ENCODE results near the gene TACC3. TPM values are rescaled to one million over a fixed set of nuclear protein-coding genes. Genes with fewer than 3 reads are reported as not detected.

The TACC3 gene
- total RNA-seq, 1 experiment from 2014 or later = 207 TPM

DNA sequence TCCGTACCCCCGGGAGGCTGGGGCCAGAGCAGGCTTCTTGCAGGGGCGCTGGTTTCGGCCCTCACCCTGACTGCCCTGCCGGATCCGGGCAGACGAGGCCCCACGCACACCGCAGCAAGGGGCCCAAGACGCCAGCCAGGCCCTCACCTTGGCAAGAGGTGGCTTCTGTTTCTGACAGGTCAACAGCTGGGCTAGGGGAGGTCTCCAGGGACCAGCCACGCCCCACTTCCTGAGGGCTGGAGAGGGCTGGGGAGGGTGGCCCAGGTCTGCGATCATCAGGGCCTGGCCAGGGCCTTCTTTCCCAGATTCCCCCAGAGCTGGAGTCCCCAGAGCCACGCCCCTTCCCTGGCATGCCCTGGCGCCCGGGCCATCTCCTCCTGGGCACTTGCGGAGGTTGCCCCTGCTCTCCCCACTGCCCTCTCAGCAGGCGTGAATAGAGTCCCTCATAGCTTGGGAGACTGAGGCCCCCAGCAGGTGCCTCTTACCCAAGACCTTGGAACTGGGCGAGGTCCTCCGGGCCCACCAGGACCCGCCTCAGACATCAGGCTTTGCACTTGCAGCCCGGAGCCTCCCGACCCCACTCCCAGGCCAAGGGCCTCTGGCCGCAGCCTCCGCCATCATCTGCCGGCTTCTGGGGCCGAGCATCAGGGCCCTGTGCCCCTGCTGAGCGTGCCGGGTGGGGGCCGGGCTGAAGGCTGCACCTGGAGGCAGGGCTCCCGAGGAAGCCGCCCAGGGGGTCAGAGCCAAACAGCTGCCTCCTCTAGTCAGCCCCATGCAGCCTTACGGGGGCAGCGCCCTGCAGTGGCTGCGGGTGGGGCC is 65.4 kb downstream of the TACC3 start:
- POLR2A ChIA-PET = interaction anchor here (2.3 kb wide), 1 partner anchor 9 kb away, joined by 7 read pairs; no protein-coding TSS in a partner anchor
- Mint-ChIP-seq H3K27ac (no peak overlapping the region), H3K27me3 (ENCODE audit: low read depth) (peaks cover 18% of the 10 kb centered on the region), H3K4me1 (no peaks in the 10 kb centered on the region), H3K4me3 (no peak overlapping the region), H3K36me3 (no peaks in the 10 kb centered on the region), H3K9me3 (no peaks in the 10 kb centered on the region)
- no peak for ATAC-seq
- no peak for DNase-seq (ENCODE audit: low spot score)
- CTCF ChIA-PET = interaction anchor here (2.7 to 4.4 kb wide), 2 partner anchors 18 to 38 kb away, joined by 15 to 21 read pairs; no protein-coding TSS in a partner anchor
- TF ChIP-seq ELF4 (CRISPR knock-in tag; IDR thresholded peaks at IDR 0.05; ENCODE audit: low read depth) = no peak
- TF ChIP-seq, protein P1, sequence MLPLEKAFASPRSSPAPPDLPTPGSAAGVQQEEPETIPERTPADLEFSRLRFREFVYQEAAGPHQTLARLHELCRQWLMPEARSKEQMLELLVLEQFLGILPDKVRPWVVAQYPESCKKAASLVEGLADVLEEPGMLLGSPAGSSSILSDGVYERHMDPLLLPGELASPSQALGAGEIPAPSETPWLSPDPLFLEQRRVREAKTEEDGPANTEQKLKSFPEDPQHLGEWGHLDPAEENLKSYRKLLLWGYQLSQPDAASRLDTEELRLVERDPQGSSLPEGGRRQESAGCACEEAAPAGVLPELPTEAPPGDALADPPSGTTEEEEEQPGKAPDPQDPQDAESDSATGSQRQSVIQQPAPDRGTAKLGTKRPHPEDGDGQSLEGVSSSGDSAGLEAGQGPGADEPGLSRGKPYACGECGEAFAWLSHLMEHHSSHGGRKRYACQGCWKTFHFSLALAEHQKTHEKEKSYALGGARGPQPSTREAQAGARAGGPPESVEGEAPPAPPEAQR (CRISPR knock-in tag; IDR thresholded peaks at IDR 0.05) = no peak
- TF ChIP-seq, protein P2, sequence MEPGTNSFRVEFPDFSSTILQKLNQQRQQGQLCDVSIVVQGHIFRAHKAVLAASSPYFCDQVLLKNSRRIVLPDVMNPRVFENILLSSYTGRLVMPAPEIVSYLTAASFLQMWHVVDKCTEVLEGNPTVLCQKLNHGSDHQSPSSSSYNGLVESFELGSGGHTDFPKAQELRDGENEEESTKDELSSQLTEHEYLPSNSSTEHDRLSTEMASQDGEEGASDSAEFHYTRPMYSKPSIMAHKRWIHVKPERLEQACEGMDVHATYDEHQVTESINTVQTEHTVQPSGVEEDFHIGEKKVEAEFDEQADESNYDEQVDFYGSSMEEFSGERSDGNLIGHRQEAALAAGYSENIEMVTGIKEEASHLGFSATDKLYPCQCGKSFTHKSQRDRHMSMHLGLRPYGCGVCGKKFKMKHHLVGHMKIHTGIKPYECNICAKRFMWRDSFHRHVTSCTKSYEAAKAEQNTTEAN (CRISPR knock-in tag; IDR thresholded peaks at IDR 0.05) = no peak

DNA sequence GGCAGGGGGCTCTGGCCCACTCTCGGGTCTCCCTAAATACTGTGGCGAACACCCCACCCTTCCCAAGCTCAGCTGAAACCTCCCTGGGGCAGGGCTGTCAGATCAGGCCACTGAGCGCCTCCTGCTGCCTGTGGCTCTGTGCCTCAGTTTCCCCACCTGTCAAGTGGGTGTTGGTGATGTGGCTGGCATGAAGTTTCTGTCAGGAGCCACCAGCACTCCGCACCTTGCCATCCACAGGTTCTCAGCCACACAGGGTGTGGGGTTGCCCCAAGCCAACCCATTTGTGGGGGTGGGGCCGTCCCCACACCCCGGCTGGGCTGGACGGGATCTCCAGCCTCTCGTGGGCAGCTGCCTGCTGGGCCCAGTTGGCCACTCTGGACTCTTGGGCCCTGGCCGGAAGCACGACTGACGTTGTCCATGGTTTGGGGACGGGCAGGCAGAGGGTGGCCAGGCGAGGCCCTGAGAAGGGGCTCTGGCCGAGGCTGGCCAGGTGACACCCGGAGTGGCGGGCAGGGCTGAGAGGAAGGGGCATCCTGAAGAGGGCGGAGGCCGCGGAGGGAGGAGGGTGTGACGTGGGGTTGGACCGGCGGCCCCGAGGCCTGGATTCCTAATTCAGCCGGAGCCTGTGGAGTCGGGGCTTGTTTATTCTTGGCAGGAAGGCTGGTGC is 66.2 kb downstream of the TACC3 start:
- Mint-ChIP-seq H3K36me3 (no peaks in the 10 kb centered on the region), H3K4me1 (no peaks in the 10 kb centered on the region), H3K27me3 (ENCODE audit: low read depth) (peaks cover 26% of the 10 kb centered on the region), H3K4me3 (no peak overlapping the region), H3K9me3 (no peaks in the 10 kb centered on the region), H3K27ac (no peak overlapping the region)
- POLR2A ChIA-PET = interaction anchor here (2.3 kb wide), 1 partner anchor 10 kb away, joined by 7 read pairs; no protein-coding TSS in a partner anchor
- CTCF ChIA-PET = interaction anchor here (1.7 to 4.4 kb wide), 3 partner anchors 19 to 42 kb away, joined by 5 to 21 read pairs (median 15); no protein-coding TSS in a partner anchor
- no peak for DNase-seq (ENCODE audit: low spot score)
- no peak for ATAC-seq
- TF ChIP-seq, protein P3, sequence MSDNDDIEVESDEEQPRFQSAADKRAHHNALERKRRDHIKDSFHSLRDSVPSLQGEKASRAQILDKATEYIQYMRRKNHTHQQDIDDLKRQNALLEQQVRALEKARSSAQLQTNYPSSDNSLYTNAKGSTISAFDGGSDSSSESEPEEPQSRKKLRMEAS (CRISPR knock-in tag; IDR thresholded peaks at IDR 0.05) = no peak
- TF ChIP-seq RORB (CRISPR knock-in tag; IDR thresholded peaks at IDR 0.05) (no peak), TEAD4 (CRISPR knock-in tag; IDR thresholded peaks at IDR 0.05) (no peak), EMX1 (CRISPR knock-in tag; IDR thresholded peaks at IDR 0.05) (no peak), CREB1 (CRISPR knock-in tag; IDR thresholded peaks at IDR 0.05) (no peak), FOXJ3 (CRISPR knock-in tag; IDR thresholded peaks at IDR 0.05; ENCODE audit: borderline replicate concordance) (no peak), JAZF1 (CRISPR knock-in tag; IDR thresholded peaks at IDR 0.05) (no peak), SMAD3 (CRISPR knock-in tag; IDR thresholded peaks at IDR 0.05; ENCODE audit: borderline replicate concordance) (no peak)
- TF ChIP-seq, protein P4, sequence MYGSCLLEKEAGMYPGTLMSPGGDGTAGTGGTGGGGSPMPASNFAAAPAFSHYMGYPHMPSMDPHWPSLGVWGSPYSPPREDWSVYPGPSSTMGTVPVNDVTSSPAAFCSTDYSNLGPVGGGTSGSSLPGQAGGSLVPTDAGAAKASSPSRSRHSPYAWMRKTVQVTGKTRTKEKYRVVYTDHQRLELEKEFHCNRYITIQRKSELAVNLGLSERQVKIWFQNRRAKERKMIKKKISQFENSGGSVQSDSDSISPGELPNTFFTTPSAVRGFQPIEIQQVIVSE (CRISPR knock-in tag; IDR thresholded peaks at IDR 0.05; ENCODE audit: borderline replicate concordance) = no peak
- TF ChIP-seq, protein P5, sequence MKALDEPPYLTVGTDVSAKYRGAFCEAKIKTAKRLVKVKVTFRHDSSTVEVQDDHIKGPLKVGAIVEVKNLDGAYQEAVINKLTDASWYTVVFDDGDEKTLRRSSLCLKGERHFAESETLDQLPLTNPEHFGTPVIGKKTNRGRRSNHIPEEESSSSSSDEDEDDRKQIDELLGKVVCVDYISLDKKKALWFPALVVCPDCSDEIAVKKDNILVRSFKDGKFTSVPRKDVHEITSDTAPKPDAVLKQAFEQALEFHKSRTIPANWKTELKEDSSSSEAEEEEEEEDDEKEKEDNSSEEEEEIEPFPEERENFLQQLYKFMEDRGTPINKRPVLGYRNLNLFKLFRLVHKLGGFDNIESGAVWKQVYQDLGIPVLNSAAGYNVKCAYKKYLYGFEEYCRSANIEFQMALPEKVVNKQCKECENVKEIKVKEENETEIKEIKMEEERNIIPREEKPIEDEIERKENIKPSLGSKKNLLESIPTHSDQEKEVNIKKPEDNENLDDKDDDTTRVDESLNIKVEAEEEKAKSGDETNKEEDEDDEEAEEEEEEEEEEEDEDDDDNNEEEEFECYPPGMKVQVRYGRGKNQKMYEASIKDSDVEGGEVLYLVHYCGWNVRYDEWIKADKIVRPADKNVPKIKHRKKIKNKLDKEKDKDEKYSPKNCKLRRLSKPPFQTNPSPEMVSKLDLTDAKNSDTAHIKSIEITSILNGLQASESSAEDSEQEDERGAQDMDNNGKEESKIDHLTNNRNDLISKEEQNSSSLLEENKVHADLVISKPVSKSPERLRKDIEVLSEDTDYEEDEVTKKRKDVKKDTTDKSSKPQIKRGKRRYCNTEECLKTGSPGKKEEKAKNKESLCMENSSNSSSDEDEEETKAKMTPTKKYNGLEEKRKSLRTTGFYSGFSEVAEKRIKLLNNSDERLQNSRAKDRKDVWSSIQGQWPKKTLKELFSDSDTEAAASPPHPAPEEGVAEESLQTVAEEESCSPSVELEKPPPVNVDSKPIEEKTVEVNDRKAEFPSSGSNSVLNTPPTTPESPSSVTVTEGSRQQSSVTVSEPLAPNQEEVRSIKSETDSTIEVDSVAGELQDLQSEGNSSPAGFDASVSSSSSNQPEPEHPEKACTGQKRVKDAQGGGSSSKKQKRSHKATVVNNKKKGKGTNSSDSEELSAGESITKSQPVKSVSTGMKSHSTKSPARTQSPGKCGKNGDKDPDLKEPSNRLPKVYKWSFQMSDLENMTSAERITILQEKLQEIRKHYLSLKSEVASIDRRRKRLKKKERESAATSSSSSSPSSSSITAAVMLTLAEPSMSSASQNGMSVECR (CRISPR knock-in tag; IDR thresholded peaks at IDR 0.05; ENCODE audit: borderline replicate concordance) = no peak
- TF ChIP-seq, protein P6, sequence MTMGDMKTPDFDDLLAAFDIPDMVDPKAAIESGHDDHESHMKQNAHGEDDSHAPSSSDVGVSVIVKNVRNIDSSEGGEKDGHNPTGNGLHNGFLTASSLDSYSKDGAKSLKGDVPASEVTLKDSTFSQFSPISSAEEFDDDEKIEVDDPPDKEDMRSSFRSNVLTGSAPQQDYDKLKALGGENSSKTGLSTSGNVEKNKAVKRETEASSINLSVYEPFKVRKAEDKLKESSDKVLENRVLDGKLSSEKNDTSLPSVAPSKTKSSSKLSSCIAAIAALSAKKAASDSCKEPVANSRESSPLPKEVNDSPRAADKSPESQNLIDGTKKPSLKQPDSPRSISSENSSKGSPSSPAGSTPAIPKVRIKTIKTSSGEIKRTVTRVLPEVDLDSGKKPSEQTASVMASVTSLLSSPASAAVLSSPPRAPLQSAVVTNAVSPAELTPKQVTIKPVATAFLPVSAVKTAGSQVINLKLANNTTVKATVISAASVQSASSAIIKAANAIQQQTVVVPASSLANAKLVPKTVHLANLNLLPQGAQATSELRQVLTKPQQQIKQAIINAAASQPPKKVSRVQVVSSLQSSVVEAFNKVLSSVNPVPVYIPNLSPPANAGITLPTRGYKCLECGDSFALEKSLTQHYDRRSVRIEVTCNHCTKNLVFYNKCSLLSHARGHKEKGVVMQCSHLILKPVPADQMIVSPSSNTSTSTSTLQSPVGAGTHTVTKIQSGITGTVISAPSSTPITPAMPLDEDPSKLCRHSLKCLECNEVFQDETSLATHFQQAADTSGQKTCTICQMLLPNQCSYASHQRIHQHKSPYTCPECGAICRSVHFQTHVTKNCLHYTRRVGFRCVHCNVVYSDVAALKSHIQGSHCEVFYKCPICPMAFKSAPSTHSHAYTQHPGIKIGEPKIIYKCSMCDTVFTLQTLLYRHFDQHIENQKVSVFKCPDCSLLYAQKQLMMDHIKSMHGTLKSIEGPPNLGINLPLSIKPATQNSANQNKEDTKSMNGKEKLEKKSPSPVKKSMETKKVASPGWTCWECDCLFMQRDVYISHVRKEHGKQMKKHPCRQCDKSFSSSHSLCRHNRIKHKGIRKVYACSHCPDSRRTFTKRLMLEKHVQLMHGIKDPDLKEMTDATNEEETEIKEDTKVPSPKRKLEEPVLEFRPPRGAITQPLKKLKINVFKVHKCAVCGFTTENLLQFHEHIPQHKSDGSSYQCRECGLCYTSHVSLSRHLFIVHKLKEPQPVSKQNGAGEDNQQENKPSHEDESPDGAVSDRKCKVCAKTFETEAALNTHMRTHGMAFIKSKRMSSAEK (CRISPR knock-in tag; IDR thresholded peaks at IDR 0.05; ENCODE audit: borderline replicate concordance) = no peak

Measured in WTC11 (cell line).